ENCODE data around the gene KLHL18.
"Not testable (repeated sequence)": the region's sequence is repeated elsewhere in the genome, so short reads cannot be mapped to it uniquely, and the experiment has no call there.

The KLHL18 gene

DNA sequence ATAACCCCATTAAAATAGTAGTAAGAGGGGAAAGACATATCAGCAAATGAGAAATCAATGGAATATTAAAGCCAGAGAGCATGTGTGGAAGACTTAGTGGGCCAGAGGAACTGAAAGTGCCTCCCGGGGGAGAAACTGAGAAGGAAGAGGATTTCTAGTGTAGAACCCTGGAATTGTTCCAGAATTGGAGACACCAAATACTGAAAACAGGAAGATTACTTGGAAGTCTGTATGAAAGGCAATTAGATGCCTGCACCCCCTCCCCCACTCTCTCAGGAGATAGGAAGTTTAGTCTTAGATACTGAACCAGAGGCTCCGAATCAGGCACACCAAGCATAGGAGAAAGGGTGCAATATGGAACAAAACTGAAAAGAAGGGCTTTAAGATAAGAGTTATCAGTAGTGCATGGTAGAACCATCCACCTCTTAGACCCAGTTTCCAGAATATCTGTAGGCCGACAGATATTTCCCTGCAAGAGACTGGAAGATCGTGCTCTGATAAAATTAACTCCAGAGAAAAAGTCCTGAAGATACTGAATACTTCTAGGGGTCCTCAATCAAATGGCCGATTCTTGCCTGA lies 32.4 kb downstream of the KLHL18 start:
- Histone ChIP-seq H3K9me3 (ENCODE audit: control insufficient read depth, insufficient read depth, low read depth, low read length) (no peaks in the 10 kb centered on the region; the same call in none of the 2 replicates), H3K9ac (ENCODE audit: low read length) (no peak overlapping the region), H3K27me3 (ENCODE audit: control insufficient read depth, insufficient read depth, low read length) (no peaks in the 10 kb centered on the region), H3K36me3 (ENCODE audit: control insufficient read depth, insufficient read depth, low read length) (peaks cover 17% of the 10 kb centered on the region), H3K4me3 (ENCODE audit: low read depth, low read length) (no peak overlapping the region), H3K4me1 (ENCODE audit: control insufficient read depth, insufficient read depth, low read length) (peaks cover 5% of the 10 kb centered on the region; the same call in 1 of the 2 replicates), H3K27ac (ENCODE audit: low read depth, low read length) (no peak overlapping the region)

DNA sequence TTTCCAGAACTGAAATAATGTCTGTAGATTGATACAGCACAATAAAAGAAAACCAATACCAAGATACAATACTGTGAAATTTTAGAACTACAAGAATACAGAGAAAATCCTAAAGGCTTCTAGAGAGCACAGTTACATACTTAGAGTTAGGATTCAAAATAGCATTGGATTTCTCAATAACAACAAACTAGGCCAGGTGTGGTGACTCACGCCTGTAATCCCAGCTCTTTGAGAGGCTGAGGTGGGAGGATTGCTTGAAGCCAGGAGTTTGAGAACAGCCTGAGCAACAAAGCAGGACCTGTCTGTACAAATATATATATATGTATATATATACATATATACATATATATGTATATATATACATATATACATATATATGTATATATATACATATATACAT lies 33.4 kb downstream of the KLHL18 start:
- H3K27me3 ChIP-seq (ENCODE audit: control insufficient read depth, insufficient read depth, low read length); H3K27ac ChIP-seq (ENCODE audit: low read depth, low read length); H3K4me3 ChIP-seq (ENCODE audit: low read depth, low read length); H3K4me1 ChIP-seq (ENCODE audit: control insufficient read depth, insufficient read depth, low read length); H3K9me3 ChIP-seq (ENCODE audit: control insufficient read depth, insufficient read depth, low read depth, low read length); H3K9ac ChIP-seq (ENCODE audit: low read length): not testable (repeated sequence)
- H3K36me3 ChIP-seq (ENCODE audit: control insufficient read depth, insufficient read depth, low read length): peaks cover 23% of the 10 kb centered on the region

DNA sequence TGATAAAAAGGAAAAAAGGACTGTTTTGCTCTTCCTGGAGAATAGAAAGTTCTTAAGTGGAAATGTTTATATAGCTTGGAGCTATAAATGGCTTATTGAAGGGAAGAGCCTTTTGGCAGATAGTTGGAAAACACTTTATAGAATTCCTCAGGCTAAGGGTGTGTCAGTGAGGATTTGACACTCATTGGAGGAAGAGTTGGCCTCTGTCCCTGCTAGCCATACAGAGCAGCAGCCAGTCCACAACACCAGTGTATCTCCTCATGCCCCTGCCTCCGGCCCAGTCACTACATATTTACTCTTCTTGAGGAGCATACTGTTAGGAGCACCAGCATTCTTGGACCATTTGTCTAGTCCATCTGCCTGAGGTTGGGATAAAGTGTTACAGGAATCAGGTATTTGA lies 36.2 kb downstream of the KLHL18 start:
- H3K9ac ChIP-seq (ENCODE audit: low read length): no peak overlapping the region
- no peaks in the 10 kb centered on the region for H3K27me3 ChIP-seq (ENCODE audit: control insufficient read depth, insufficient read depth, low read length)
- H3K27ac ChIP-seq (ENCODE audit: low read depth, low read length): no peak overlapping the region
- H3K36me3 ChIP-seq (ENCODE audit: control insufficient read depth, insufficient read depth, low read length): peaks cover 46% of the 10 kb centered on the region
- H3K4me3 ChIP-seq (ENCODE audit: low read depth, low read length): no peak overlapping the region
- H3K4me1 ChIP-seq (ENCODE audit: control insufficient read depth, insufficient read depth, low read length): peaks cover 5% of the 10 kb centered on the region; the same call in 1 of the 2 replicates
- H3K9me3 ChIP-seq (ENCODE audit: control insufficient read depth, insufficient read depth, low read depth, low read length): no peaks in the 10 kb centered on the region

DNA sequence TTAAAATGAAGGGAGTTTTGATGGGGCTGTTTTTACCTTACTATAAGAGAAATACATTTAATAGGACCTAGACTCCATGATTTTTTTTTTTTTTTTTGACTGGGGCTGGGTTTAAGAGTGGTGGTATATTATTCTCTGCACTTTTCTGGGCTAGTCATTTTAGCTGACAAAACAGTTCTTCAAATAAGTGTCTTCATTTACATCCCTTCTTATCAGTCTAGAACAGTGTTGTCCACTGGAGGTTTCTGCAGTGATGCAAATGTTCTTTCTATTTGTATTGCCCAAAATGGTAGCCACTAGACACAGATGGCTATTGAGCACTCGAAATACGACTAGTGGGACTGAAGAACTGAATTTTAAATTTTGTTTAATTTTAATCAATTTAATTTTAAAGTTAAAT lies 37.2 kb downstream of the KLHL18 start:
- H3K36me3 ChIP-seq (ENCODE audit: control insufficient read depth, insufficient read depth, low read length): peaks cover 52% of the 10 kb centered on the region
- H3K4me1 ChIP-seq (ENCODE audit: control insufficient read depth, insufficient read depth, low read length): peaks cover 1% of the 10 kb centered on the region; the same call in 1 of the 2 replicates
- H3K9ac ChIP-seq (ENCODE audit: low read length): no peak overlapping the region
- no peaks in the 10 kb centered on the region for H3K9me3 ChIP-seq (ENCODE audit: control insufficient read depth, insufficient read depth, low read depth, low read length)
- no peak overlapping the region for H3K27ac ChIP-seq (ENCODE audit: low read depth, low read length)
- H3K4me3 ChIP-seq (ENCODE audit: low read depth, low read length): no peak overlapping the region
- no peaks in the 10 kb centered on the region for H3K27me3 ChIP-seq (ENCODE audit: control insufficient read depth, insufficient read depth, low read length)

DNA sequence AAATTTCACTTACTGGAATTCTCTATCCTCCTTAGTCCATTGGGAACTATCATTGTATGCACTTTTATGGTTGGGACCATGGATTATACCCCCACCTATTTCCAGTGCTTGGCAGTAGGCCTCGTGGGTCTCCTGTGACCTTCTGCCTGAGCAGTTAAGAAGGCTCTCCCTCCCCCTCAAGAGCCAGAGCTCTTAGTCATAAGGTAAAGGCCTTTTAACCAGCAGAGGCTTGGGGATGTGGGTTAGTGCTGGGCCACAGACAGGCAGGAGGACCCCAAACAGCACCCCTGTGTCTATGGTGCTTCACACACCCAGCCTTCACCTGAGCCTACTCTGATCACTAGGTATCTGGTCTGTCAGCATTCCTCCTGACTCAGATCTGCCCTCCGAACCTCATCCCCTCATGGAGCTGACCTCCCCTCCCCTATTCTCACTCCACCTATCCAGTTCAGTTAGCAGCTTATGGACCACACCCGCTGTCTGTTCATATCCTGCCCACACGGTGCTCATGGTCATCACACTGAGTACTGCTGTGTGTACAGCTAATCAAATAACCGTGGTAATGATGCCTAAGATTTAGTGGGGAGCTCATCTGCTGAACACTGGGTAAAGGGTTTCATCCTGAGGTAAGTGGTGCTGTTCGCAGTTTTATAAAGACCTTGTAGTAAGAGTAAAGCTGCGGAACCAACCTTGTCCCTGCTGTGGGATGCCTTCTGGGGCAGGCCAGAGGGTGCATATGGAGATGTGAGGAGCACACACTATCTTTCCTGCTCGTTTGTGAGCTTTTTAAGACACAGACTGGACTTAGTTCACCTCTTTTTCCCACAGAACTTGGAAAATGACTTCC lies 40.9 kb downstream of the KLHL18 start:
- H3K9ac ChIP-seq (ENCODE audit: low read length): no peak overlapping the region
- H3K4me1 ChIP-seq (ENCODE audit: control insufficient read depth, insufficient read depth, low read length): no peaks in the 10 kb centered on the region; the same call in 1 of the 2 replicates
- no peak overlapping the region for H3K27ac ChIP-seq (ENCODE audit: low read depth, low read length)
- peaks cover 77% of the 10 kb centered on the region for H3K36me3 ChIP-seq (ENCODE audit: control insufficient read depth, insufficient read depth, low read length)
- no peaks in the 10 kb centered on the region for H3K9me3 ChIP-seq (ENCODE audit: control insufficient read depth, insufficient read depth, low read depth, low read length)
- no peaks in the 10 kb centered on the region for H3K27me3 ChIP-seq (ENCODE audit: control insufficient read depth, insufficient read depth, low read length)
- H3K4me3 ChIP-seq (ENCODE audit: low read depth, low read length): no peak overlapping the region

DNA sequence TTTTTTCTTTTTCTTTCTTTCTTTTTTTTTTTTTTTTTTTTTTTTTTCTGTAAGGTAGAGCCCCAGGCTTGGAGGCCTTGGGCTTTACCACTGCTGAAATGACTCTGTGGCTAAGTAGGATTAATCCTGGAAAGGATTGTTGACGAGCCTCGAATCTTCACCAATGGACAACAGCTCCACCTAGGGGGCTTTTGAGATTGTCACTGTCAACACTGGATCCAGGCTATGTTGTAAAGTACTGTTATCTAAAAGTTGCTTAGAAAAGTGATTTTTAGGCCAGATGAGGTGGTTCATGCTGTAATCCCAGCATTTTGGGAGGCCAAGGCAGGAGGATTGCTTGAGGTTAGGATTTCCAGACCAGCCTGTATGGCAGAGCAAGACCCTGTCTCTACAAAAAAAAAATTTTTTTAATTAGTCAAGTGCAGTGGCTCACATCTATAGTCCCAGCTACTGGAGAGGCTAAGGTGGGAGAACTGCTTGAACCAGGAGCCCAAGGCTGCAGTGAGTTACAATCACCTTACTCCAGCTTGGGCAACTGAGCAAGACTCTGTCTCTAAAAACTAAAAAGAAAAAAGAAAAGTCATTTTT lies 41.6 kb downstream of the KLHL18 start:
- H3K27me3 ChIP-seq (ENCODE audit: control insufficient read depth, insufficient read depth, low read length): no peaks in the 10 kb centered on the region
- H3K36me3 ChIP-seq (ENCODE audit: control insufficient read depth, insufficient read depth, low read length): peaks cover 75% of the 10 kb centered on the region
- no peaks in the 10 kb centered on the region for H3K9me3 ChIP-seq (ENCODE audit: control insufficient read depth, insufficient read depth, low read depth, low read length)
- no peaks in the 10 kb centered on the region; the same call in 1 of the 2 replicates for H3K4me1 ChIP-seq (ENCODE audit: control insufficient read depth, insufficient read depth, low read length)
- no peak overlapping the region for H3K27ac ChIP-seq (ENCODE audit: low read depth, low read length)
- H3K9ac ChIP-seq (ENCODE audit: low read length): no peak overlapping the region
- H3K4me3 ChIP-seq (ENCODE audit: low read depth, low read length): no peak overlapping the region

DNA sequence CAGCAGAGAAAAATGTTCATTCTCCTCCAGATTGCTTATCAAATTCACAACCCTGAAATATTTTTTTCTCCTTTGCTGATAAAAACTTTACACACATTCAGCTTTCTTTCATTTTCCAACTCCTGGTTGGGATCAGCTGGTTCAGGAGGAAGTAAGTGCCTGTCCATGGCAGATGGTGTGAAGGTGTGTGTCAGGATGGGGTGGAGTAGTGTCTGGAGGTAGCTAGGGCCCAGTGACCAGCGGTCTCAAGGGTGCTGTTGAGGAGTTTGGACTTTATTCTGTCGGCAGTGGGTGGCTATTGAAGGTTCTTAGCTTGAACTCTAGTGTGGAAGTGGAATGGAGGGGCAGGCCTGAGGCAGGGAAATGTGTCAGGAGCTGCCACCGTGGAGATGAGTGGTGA lies 51.2 kb downstream of the KLHL18 start:
- H3K9me3 ChIP-seq (ENCODE audit: control insufficient read depth, insufficient read depth, low read depth, low read length): no peaks in the 10 kb centered on the region
- H3K9ac ChIP-seq (ENCODE audit: low read length): no peak overlapping the region
- no peaks in the 10 kb centered on the region for H3K4me1 ChIP-seq (ENCODE audit: control insufficient read depth, insufficient read depth, low read length)
- H3K27ac ChIP-seq (ENCODE audit: low read depth, low read length): no peak overlapping the region
- peaks cover 88% of the 10 kb centered on the region for H3K36me3 ChIP-seq (ENCODE audit: control insufficient read depth, insufficient read depth, low read length)
- H3K4me3 ChIP-seq (ENCODE audit: low read depth, low read length): no peak overlapping the region
- H3K27me3 ChIP-seq (ENCODE audit: control insufficient read depth, insufficient read depth, low read length): no peaks in the 10 kb centered on the region

DNA sequence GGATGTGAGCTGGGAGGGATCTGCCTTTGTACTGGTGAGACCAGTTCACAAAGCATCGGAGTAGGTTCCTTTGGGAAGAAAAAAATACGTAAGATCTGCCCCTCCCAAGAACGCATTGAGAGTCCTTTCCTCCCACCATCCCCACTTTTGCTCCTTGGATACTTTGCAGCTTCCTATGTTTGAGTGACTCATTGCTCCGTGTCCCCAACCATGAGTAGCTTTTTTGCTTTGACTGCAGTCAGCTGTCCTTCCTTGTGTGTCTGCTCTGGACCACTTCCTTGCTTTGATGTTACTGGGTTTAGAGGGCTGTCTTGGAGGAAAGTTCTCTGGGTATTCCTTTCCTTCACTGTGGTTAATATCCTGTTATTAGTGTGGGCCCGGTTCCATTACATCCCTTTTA lies 54.9 kb downstream of the KLHL18 start:
- no peak overlapping the region for H3K27ac ChIP-seq (ENCODE audit: low read depth, low read length)
- no peaks in the 10 kb centered on the region for H3K4me1 ChIP-seq (ENCODE audit: control insufficient read depth, insufficient read depth, low read length)

DNA sequence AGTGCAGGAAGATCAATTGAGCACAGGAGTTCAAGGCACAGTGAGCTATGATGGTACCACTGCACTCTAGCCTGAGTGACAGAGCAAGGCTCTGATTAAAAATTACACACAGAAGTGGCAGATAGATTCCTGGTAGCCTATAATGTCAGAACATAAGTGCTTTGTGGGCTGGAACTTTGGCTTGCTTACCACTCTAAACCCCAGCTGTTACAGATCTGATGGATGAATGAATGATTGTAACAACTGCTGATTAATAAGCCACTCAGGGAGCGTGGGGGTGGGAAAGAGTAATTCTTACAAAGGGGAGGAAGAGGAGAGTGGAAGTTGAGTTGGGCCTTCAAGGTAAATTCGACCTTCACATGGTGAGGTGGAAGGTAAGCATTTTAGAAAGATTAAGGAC lies 57.2 kb downstream of the KLHL18 start:
- H3K27ac ChIP-seq (ENCODE audit: low read depth, low read length): no peak overlapping the region
- no peak overlapping the region for H3K4me3 ChIP-seq (ENCODE audit: low read depth, low read length)
- no peak overlapping the region for H3K9ac ChIP-seq (ENCODE audit: low read length)
- no peaks in the 10 kb centered on the region for H3K9me3 ChIP-seq (ENCODE audit: control insufficient read depth, insufficient read depth, low read depth, low read length)
- H3K4me1 ChIP-seq (ENCODE audit: control insufficient read depth, insufficient read depth, low read length): no peaks in the 10 kb centered on the region
- peaks cover 88% of the 10 kb centered on the region for H3K36me3 ChIP-seq (ENCODE audit: control insufficient read depth, insufficient read depth, low read length)
- H3K27me3 ChIP-seq (ENCODE audit: control insufficient read depth, insufficient read depth, low read length): no peaks in the 10 kb centered on the region

More for the DNA sequence above, 54.9 kb downstream of the KLHL18 start:
- peaks cover 88% of the 10 kb centered on the region for H3K36me3 ChIP-seq (ENCODE audit: control insufficient read depth, insufficient read depth, low read length)
- H3K27me3 ChIP-seq (ENCODE audit: control insufficient read depth, insufficient read depth, low read length): no peaks in the 10 kb centered on the region
- H3K9me3 ChIP-seq (ENCODE audit: control insufficient read depth, insufficient read depth, low read depth, low read length): no peaks in the 10 kb centered on the region
- no peak overlapping the region for H3K4me3 ChIP-seq (ENCODE audit: low read depth, low read length)
- no peak overlapping the region for H3K9ac ChIP-seq (ENCODE audit: low read length)

DNA sequence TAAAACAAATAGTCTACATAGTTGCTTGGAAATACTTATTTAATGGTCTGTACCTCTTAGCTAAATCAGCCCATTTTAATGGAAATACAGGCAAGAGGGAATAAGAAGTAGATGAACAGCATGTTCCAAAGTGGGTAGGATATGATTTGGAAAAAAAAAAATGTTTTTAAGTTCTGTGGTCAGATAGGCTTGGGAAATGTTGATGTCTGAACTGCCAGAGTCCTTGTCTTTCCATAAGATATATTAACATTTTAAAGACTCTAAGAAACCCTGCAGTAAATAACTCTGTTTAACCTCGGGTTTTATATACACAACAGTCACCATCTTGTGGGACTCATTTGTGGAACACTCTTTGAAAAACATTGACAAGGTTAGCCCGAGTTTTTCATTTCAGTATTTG lies 58.1 kb downstream of the KLHL18 start:
- no peak overlapping the region for H3K27ac ChIP-seq (ENCODE audit: low read depth, low read length)
- H3K9ac ChIP-seq (ENCODE audit: low read length): no peak overlapping the region
- no peaks in the 10 kb centered on the region for H3K27me3 ChIP-seq (ENCODE audit: control insufficient read depth, insufficient read depth, low read length)
- H3K4me3 ChIP-seq (ENCODE audit: low read depth, low read length): no peak overlapping the region
- peaks cover 90% of the 10 kb centered on the region for H3K36me3 ChIP-seq (ENCODE audit: control insufficient read depth, insufficient read depth, low read length)
- H3K9me3 ChIP-seq (ENCODE audit: control insufficient read depth, insufficient read depth, low read depth, low read length): no peaks in the 10 kb centered on the region
- H3K4me1 ChIP-seq (ENCODE audit: control insufficient read depth, insufficient read depth, low read length): no peaks in the 10 kb centered on the region

DNA sequence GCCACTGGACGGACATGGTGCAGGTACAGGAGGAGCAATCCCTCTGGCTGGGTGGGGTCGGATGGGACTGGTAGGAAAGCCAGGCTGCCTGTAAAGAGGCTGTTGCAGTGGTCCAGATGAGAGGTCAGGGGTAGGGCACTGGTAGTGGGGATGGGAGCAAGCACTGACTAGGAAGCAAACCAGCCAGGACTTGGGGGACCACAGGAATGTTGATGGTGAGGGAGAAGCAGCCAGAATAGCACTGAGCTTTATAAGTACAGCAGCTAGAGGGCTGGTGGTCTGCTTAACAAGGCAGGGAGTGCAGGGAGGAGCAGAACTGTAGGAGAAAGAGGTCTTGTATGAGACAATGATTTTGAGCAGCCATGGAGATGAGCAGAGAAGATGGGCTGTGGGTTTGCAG lies 59.4 kb downstream of the KLHL18 start:
- no peaks in the 10 kb centered on the region for H3K9me3 ChIP-seq (ENCODE audit: control insufficient read depth, insufficient read depth, low read depth, low read length)
- H3K27ac ChIP-seq (ENCODE audit: low read depth, low read length): no peak overlapping the region
- no peaks in the 10 kb centered on the region for H3K27me3 ChIP-seq (ENCODE audit: control insufficient read depth, insufficient read depth, low read length)
- H3K36me3 ChIP-seq (ENCODE audit: control insufficient read depth, insufficient read depth, low read length): peaks cover 83% of the 10 kb centered on the region
- no peak overlapping the region for H3K9ac ChIP-seq (ENCODE audit: low read length)
- H3K4me1 ChIP-seq (ENCODE audit: control insufficient read depth, insufficient read depth, low read length): no peaks in the 10 kb centered on the region
- H3K4me3 ChIP-seq (ENCODE audit: low read depth, low read length): no peak overlapping the region
